ENCODE measurements around the gene GLB1L.
"Not testable (repeated sequence)": the region's sequence is repeated elsewhere in the genome, so short reads cannot be mapped to it uniquely, and the experiment has no call there.

GLB1L gene

GRCh38 chr2:219245148-219245898 lies at the start of gene GLB1L, which contains the start of gene STK16:
Gene GLB1L, minus strand, starts transcription at chr2:219245444. Its CDS starts 1,871 bp downstream, at chr2:219243573.
Gene STK16, plus strand, starts transcription at chr2:219245479. Its CDS starts 521 bp downstream, at chr2:219246000.
- DNase-seq: peak; percentile 60 to 91

DNA sequence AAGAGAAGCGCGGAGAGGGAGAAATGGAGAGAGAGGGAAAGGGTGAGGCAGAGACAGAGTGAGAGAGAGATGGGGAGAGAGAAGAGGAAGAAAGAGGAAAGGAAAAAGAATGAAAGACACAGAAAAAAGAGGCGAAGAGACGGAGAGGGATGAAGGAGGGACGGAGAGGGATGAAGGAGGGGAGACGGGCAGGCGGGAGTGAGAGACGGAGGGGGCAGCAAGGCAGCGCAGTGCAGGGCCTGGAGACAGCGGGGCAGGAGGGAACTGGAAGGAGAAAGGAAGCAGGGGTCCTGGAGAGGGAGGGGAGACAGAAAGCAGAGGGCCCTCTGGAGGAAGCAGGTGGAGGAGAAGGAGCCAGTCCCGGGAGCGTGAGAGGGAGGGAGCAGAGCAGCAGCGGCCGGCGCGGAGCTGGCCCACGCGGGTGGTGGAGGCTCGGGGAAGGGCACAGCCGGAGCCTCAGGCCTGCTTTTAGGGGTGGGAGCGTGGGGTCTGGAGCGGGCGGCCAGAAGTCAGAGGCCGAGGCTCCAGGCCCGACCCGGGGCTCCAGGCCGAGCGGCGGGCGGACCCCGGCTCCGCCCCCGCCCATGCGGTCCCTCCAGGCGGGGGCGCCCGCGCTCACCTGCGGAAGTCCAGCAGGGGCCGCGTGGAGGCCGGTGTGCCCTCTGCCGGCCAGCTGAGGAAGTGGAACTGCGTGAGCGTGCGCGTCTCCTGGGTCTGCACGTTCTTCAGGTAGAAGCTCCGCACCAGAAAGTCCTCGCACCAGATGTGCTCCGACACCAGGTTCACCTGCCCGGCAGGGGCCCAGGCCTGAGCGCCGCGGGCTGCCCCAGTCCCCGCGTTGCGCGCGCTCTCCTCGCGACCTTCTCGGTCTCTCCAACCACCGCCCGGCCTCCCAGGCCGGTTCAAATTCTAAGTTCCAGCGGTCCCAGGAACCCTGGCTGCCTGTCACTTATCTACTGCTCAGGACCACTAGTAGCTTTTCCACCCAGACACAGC lies 49.4 kb upstream of the GLB1L start:
- peak in 1 of 2 experiments; percentile 56 for DNase-seq

DNA sequence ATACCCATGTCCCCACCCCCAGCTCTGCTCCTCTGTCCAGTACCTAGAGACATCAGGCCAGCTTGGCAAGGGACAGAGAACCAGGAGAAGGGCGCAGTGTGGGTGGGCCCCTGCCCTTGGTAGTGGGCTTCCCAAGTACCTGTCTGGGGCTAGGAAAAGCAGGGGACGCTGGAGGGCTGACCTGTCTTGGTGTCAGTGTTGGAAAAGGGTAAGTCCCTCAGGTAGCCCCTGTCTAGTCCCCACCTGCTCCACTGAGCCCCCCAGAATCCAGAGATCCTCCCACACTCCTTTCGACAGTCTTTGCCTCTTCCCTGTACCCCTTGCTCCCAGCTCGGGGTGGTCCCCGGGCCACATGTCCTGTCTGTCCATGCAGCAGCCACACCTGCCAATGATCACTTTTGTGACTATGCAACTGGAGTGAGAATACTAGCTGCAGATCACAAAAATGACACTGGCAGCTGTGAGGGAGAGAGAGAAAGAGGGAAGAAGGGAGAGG lies 48.5 kb upstream of the GLB1L start:
- DNase-seq: no peak

- DNase-seq: no peak
Observed at GRCh38 chr2:219292616-219293015, 47.4 kb upstream of the GLB1L start.

GRCh38 chr2:219291910-219292490 lies 46.8 kb upstream of the GLB1L start:
- no peak for DNase-seq

DNA sequence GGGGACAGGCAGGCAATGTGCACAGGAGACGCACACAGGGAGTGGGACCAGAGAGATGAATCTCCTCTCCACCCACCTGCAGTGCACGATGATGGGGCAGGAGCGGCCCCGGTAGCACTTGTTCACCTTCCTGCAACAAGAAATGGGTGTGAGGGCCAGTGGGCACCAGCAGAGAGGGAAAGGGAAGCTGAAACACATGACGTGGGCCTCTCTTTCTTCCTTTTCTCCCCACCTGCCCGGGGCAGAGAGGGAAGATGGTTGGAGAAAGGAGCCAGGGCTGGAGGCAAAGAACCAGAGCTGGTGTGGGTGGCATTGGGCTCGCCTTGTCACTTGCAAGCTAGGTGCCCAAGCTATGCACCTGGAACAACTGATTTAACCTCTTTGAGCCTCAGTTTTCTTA lies 46.1 kb upstream of the GLB1L start:
- no peak for DNase-seq

- DNase-seq: no peak
Observed at GRCh38 chr2:219290381-219291171, 45.3 kb upstream of the GLB1L start.

DNA sequence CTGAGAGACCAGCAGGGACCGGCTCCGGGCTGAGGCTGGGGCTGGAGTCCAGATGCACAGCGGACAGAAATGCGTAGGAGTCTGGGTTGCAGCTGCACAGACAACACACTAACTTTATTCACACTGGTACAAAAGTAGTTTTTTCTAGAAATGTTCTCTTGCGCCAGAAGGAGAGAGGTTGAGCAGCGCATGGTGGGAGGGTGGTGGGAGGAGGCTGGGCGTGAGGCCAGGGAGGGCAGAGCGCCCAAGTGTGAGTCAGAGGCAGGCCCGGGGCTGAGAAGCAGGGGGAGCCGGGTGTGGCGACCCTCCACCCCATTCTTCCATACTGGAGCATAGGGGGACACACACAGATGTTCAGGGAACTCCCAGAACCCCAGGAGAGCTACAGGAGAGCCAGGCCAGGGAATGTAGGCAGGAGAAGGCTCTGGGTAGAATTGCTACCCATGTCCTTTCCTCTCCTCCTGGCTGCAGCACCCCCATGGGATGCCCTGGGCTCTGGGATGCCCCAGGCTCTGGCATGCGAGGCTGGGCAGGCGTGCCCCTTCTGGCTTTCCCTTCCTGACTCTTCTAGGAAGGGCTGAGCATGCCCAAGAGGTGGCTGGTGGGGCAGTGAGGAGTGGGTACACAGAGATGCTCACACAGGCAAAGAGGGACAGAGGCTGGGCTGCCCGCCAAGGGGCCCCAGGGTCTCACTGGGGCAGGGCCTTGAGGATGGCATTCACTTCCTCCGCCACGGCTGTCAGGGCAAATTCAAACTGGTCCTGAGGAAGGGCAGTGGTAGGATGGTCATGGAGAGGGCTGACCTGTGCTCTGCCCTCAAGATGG lies 44.5 kb upstream of the GLB1L start:
- DNase-seq: peak; percentile 37 to 80

GRCh38 chr2:219289195-219289536 lies 43.9 kb upstream of the GLB1L start:
- no peak for DNase-seq

GRCh38 chr2:219287580-219288265 lies 42.5 kb upstream of the GLB1L start:
- DNase-seq: no peak

GRCh38 chr2:219287116-219287440 lies 41.8 kb upstream of the GLB1L start:
- DNase-seq: not testable (repeated sequence)

DNA sequence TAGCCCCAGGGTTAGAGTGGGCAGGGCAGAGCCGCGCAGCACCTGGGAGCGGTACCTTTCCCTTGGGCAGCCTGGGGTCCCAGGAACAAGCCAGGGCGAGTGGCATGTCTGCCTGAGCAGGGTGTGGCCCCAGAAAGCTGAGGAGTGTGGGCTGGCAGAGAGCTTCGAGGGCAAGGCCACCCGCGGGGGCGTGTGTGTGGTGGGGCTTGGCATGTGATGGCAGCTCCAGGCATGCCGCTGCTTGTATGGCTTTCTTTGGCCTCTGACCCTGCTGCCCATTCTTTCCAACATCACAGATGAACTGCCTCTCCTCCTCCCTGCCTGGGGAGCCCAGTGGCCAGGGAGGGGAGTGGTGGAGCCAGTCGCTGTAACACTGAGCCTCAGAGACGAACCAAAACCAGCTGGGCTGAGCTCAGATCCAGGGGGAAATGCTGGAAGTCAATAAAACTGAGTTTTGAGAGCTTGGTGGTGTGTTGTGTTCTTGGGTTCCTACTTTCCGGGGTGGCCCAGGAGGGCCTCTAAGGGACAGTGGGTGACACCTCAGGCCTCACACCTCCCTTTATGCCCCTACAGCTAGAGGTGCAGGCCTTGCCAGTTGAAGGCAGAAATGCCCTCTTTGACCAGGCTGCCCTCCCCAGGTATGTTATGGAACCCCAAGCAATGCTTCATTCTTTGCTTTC lies 41.3 kb upstream of the GLB1L start:
- DNase-seq: no peak

GRCh38 chr2:219285894-219286425 lies 40.7 kb upstream of the GLB1L start:
- no peak for DNase-seq

DNA sequence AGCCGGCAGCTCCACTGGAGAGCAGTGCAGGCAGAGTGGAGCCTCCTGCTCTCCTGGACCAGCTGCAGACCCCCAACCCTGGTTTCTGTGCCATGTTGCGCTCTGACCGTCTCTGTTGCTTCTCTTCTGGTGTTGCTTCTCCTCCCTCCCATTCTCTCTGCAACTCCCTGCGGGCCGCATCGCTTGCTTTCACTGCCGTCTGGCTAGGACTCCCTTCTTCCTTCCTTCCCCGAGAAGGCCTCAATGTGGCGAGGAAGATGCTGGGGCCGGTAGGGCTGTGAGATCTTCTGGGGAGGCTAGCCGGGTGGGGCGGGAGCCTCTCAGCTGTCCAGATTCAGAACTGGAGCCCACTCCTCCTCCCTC lies 40.1 kb upstream of the GLB1L start:
- DNase-seq: no peak

DNA sequence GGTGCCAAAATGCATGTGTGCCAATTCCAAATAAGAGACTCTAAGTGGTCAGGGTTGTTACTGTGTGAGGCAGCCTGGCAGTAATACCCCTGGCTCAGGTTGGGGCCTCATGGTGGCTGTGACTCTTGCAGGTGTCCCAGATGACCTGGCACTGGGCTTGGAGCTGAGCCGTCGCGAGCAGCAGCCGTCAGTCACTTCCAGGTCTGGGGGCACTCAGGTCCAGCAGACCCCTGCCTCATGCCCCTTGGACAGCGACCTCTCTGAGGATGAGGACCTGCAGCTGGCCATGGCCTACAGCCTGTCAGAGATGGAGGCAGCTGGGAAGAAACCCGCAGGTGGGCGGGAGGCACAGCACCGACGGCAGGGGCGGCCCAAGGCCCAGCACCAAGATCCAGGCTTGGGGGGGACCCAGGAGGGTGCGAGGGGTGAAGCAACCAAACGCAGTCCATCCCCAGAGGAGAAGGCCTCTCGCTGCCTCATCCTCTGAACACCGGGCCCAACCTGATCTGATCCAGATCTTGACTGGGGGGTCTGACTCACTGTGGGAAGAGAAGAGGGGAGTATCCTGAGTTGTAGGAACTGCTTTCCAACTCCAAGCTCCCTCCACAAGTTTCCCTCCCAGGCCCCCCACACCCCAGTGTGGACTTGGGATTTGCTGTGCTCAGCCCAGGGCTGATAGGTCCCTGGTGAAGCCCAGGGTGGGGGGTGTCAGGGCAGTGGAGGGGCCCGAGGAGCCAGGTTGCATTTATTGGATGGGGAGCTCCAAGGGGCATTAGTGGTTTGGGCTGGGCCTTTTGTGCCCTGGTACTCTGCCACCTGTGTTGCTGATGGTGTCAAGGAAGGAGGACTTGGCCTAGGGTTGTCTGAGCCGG lies 39.5 kb upstream of the GLB1L start:
- DNase-seq: no peak

GRCh38 chr2:219282943-219283581 lies 37.8 kb upstream of the GLB1L start:
- DNase-seq: no peak

DNA sequence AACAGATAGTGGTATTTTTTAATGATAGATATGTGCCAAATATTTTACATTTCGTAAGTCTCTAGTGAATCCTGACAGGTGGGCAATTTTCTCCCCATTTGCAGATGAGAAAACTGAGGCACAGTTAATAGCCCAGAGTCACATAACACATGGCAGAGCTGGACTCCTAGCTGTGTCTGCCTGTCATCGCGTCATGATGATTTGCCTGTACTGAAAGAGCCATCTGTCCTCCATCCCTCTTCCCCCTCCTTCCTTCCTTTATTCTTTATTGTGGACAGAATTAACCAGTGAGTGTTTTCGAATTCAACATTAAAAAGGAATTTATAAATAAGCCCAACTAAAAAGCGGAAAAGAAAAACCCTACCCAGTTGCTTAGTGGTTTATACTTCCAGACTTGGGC lies 37.1 kb upstream of the GLB1L start:
- DNase-seq: no peak

DNA sequence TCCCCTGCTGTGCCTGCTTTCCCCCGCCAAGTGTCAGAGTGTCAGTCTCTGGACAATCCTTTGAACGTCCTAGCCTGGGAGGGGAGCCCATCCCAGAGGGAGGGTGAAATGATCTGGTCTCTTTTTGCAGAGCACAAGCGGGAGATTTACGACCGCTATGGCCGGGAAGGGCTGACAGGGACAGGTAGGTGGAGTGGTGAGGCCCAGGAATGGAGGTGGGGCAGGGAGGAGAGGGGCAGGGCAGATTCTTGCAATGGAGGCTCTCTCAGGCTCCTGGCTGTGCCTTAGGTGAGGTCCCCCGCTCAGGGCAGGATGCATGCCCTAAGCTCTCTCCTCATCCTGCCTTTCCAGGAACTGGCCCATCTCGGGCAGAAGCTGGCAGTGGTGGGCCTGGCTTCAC lies 36.3 kb upstream of the GLB1L start:
- DNase-seq: no peak

- DNase-seq: no peak
Observed at GRCh38 chr2:219280651-219281050, 35.4 kb upstream of the GLB1L start.
